RWPE1 (cell line): ENCODE results near the gene DLX3.

Experiments used
- CTCF ChIA-PET: fragments of 350-600 bp; sonication (Branson Sonifier 250); formaldehyde crosslinking; extraction: SDS; loops from one replicate; lab custom pipeline; 2021; lab: Yijun Ruan, JAX
- POLR2A ChIA-PET: fragments of 400-600 bp; formaldehyde crosslinking; extraction: SDS; loops from one replicate; lab custom pipeline; 2020; ENCODE audit warnings: antibody characterized with exemption; ENCODE audit not compliant: low non-redundant PET; lab: Yijun Ruan, JAX
- DNase-seq: peaks from one replicate; pipeline ENCODE4 v3.0.0; 2012; ENCODE audit warnings: low spot score
- H3K27ac ChIP-seq: fragments of 450-650 bp; 2 replicates; pipeline ENCODE4 v1.5.1; 2017
- TF ChIP-seq, protein P1 (sequence below): fragments of 450-650 bp; conservative IDR thresholded peaks from 2 replicates; pipeline ENCODE4 v1.5.1; 2017; ENCODE audit warnings: low read depth, mild to moderate bottlenecking

DLX3 gene

GRCh38 chr17:49962599-49963308 is 32.3 kb downstream of the DLX3 start:
- ChIA-PET CTCF (interaction anchor here (1.7 kb wide), 1 partner anchor 10 kb away, joined by 9 read pairs; no protein-coding TSS in a partner anchor), POLR2A (interaction anchor here (0.6 kb wide), 1 partner anchor 64 kb away, joined by 6 read pairs; no protein-coding TSS in a partner anchor)
- no peak overlapping the region for H3K27ac ChIP-seq
- no peak for DNase-seq
- TF ChIP-seq, protein P1, sequence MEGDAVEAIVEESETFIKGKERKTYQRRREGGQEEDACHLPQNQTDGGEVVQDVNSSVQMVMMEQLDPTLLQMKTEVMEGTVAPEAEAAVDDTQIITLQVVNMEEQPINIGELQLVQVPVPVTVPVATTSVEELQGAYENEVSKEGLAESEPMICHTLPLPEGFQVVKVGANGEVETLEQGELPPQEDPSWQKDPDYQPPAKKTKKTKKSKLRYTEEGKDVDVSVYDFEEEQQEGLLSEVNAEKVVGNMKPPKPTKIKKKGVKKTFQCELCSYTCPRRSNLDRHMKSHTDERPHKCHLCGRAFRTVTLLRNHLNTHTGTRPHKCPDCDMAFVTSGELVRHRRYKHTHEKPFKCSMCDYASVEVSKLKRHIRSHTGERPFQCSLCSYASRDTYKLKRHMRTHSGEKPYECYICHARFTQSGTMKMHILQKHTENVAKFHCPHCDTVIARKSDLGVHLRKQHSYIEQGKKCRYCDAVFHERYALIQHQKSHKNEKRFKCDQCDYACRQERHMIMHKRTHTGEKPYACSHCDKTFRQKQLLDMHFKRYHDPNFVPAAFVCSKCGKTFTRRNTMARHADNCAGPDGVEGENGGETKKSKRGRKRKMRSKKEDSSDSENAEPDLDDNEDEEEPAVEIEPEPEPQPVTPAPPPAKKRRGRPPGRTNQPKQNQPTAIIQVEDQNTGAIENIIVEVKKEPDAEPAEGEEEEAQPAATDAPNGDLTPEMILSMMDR = no peak

DNA sequence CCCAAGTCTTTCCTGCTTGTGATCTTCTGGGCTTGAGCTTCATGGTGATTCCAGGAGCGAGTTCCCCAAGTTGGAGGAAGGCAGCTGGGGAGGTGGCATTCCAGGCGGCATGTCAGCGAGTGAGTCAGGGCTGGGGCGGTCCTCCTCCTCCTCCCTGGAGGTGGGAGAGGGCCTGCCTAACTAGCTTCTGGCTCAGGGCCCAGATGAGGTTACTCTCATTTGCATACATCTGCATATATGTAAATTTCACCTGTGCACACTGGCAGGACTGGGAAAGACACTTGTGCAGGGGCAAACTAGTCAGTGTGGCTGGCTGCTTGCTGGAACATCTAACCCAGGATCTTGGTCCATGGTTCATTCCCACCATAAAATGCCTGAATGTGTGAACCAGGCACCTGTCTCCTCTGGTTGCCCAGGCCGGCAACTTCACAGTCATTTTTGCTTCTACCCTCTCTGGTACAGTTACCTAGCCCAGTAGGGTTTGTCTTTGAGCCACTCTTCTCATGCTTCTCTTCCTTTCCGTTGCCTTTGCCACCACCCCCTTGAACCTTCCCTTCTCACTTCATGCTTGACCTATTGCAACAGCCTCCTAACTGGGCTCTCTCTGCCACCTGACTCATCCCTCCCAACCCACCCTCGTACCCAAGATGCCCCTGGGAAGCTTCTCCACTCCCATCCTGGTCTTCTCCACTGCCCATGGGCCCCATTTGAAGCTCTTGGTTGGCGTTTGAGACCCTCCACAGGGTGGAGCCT is 35.7 kb downstream of the DLX3 start:
- TF ChIP-seq, protein P1 = no peak
- peak; percentile 52 for DNase-seq
- no peak overlapping the region for H3K27ac ChIP-seq
- CTCF ChIA-PET = interaction anchor here (2.7 kb wide), 1 partner anchor 38 kb away, joined by 12 read pairs; no protein-coding TSS in a partner anchor
- POLR2A ChIA-PET = no interaction called here

DNA sequence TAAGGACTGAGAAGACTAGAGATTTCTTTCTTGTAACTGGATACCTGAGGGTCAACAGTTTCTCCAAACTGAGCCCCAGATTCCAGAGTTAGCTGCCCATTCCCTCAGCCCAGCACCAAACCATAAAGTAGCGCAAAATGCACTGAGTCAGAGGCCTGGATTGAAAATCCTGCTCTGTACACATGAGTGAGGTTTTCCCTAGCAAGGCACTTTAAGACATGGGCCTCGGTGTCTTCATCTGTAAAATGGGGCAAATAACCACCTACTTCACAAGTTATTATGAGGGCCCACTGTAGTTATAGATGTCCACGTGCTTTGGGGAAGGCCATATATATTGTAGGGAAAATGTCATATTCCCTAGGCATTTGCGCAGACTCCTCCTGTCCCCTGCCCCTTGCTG is 36.3 kb downstream of the DLX3 start:
- DNase-seq = no peak
- ChIA-PET CTCF (interaction anchor here (0.7 to 2.7 kb wide), 2 partner anchors 39 to 779 kb away, joined by 5 to 12 read pairs; no protein-coding TSS in a partner anchor), POLR2A (interaction anchor here (0.7 kb wide), 1 partner anchor 30 kb away, joined by 3 read pairs; no protein-coding TSS in a partner anchor)
- TF ChIP-seq, protein P1 = no peak
- H3K27ac ChIP-seq = no peak overlapping the region

- ChIA-PET CTCF (interaction anchor here (0.8 to 1.7 kb wide), 2 partner anchors 40 to 1157 kb away, joined by 3 to 6 read pairs; no protein-coding TSS in a partner anchor), POLR2A (interaction anchor here (0.6 kb wide), 1 partner anchor 87 kb away, joined by 3 read pairs; no protein-coding TSS in a partner anchor)
- TF ChIP-seq, protein P1 = no peak
Measured at GRCh38 chr17:49957350-49957749, 37.7 kb downstream of the DLX3 start.

DNA sequence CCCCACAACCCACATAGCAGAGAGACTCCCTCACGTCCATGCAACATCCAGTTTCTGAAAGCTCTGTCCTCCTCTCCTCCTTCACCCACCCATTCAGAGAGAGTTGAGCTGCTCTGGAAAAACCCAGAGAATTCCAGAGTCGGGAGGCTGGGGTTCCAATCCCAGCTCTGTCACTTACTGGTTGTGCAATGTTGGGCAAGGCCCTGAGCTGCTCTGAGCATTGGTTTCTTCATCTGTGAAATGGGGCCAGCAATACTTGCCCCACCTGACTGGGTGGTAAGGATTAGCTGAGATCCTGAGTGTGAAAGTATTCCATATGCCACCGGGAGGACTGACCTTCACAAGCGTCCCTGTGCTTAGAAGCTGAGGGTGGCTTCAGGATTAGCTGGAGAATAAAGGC is 38.2 kb downstream of the DLX3 start:
- TF ChIP-seq, protein P1 = no peak
- ChIA-PET CTCF (interaction anchor here (0.7 to 1.7 kb wide), 3 partner anchors 11 to 41 kb away, joined by 3 to 6 read pairs (median 4); no protein-coding TSS in a partner anchor), POLR2A (no interaction called here)
- H3K27ac ChIP-seq = no peak overlapping the region
- no peak for DNase-seq

More at GRCh38 chr17:49957350-49957749, 37.7 kb downstream of the DLX3 start:
- DNase-seq = no peak
- no peak overlapping the region for H3K27ac ChIP-seq

- TF ChIP-seq, protein P1 = no peak
- DNase-seq = no peak
- CTCF ChIA-PET = interaction anchor here (0.6 kb wide), 1 partner anchor 43 kb away, joined by 3 read pairs; no protein-coding TSS in a partner anchor
- POLR2A ChIA-PET = interaction anchor here (0.7 kb wide), 1 partner anchor 756 kb away, joined by 3 read pairs; no protein-coding TSS in a partner anchor
- no peak overlapping the region for H3K27ac ChIP-seq
Measured at GRCh38 chr17:49955157-49955556, 39.9 kb downstream of the DLX3 start.
